Mesodermal cell (in vitro differentiated cells): ENCODE results near the gene VN1R2.
"Not testable (repeated sequence)": the region's sequence is repeated elsewhere in the genome, so short reads cannot be mapped to it uniquely, and the experiment has no call there.

ENCODE experiments used
- H3K27ac ChIP-seq: 2 replicates; pipeline ENCODE4 v1.7.0; 2013; ENCODE audit warnings: mild to moderate bottlenecking, low read depth, low read length, moderate library complexity; ENCODE audit not compliant: severe bottlenecking
- H3K36me3 ChIP-seq: 2 replicates; pipeline ENCODE4 v1.7.1; 2013; ENCODE audit warnings: mild to moderate bottlenecking, low read length, moderate library complexity; ENCODE audit not compliant: control insufficient read depth, insufficient read depth
- H3K4me1 ChIP-seq: one replicate; pipeline ENCODE4 v1.7.1; 2013; ENCODE audit warnings: mild to moderate bottlenecking, low read length; ENCODE audit not compliant: insufficient read depth, control insufficient read depth, poor library complexity, severe bottlenecking
- H3K4me3 ChIP-seq: 2 replicates; pipeline ENCODE4 v1.7.0; 2013; ENCODE audit warnings: low read length, control low read depth, mild to moderate bottlenecking; ENCODE audit not compliant: insufficient read depth, poor library complexity, severe bottlenecking; ENCODE audit errors: extremely low read depth
- H3K9me3 ChIP-seq: 2 replicates; pipeline ENCODE4 v1.7.1; 2013; ENCODE audit warnings: mild to moderate bottlenecking, low read length, moderate library complexity; ENCODE audit not compliant: control insufficient read depth
- WGBS, 2 experiments: methylation state at CpG; one replicate each; pipeline ENCODE4 v1.1.5; 2013; ENCODE audit warnings: missing lambda C conversion rate in 2 of 2; ENCODE audit not compliant: insufficient coverage in 2 of 2; 5-methylcytosine and 5-hydroxymethylcytosine counted together

Gene VN1R2

GRCh38 chr19:53272044-53272443 is 14.0 kb downstream of the VN1R2 start:
- no peaks in the 10 kb centered on the region for H3K36me3 ChIP-seq
- no peak overlapping the region for H3K27ac ChIP-seq
- H3K4me3 ChIP-seq: no peak overlapping the region
- peaks cover 15% of the 10 kb centered on the region for H3K9me3 ChIP-seq
- WGBS, 2 experiments: 73 to 80% methylated on average over 5 to 7 of the region's 9 CpGs
- no peaks in the 10 kb centered on the region for H3K4me1 ChIP-seq

- no CpG with 5 or more reads among the region's 2 CpGs for WGBS, 2 experiments
- H3K27ac ChIP-seq: no peak overlapping the region
- peaks cover 21% of the 10 kb centered on the region for H3K9me3 ChIP-seq
- H3K4me3 ChIP-seq: no peak overlapping the region
- no peaks in the 10 kb centered on the region for H3K4me1 ChIP-seq
- no peaks in the 10 kb centered on the region for H3K36me3 ChIP-seq
Measured at GRCh38 chr19:53275480-53275879, 17.4 kb downstream of the VN1R2 start.

- H3K27ac ChIP-seq: not testable (repeated sequence)
- no CpG with 5 or more reads among the region's 8 CpGs for WGBS, 2 experiments
Measured at GRCh38 chr19:53281947-53282346, 23.9 kb downstream of the VN1R2 start.

GRCh38 chr19:53285087-53285486 is 27.0 kb downstream of the VN1R2 start:
- Histone ChIP-seq H3K4me1 (no peaks in the 10 kb centered on the region), H3K27ac (no peak overlapping the region), H3K9me3 (peaks cover 5% of the 10 kb centered on the region), H3K4me3 (no peak overlapping the region), H3K36me3 (no peaks in the 10 kb centered on the region)
- WGBS, 2 experiments: 25% methylated on average over 1 to 2 of the region's 4 CpGs

More at GRCh38 chr19:53281947-53282346, 23.9 kb downstream of the VN1R2 start:
- H3K36me3 ChIP-seq, H3K4me3 ChIP-seq, H3K9me3 ChIP-seq, H3K4me1 ChIP-seq: not testable (repeated sequence)

GRCh38 chr19:53290758-53291549 is 32.9 kb downstream of the VN1R2 start:
- Histone ChIP-seq H3K36me3 (no peaks in the 10 kb centered on the region), H3K9me3 (peaks cover 47% of the 10 kb centered on the region), H3K4me3 (no peak overlapping the region), H3K27ac (no peak overlapping the region), H3K4me1 (no peaks in the 10 kb centered on the region)
- WGBS, 2 experiments: 91 to 94% methylated on average over 47 of the region's 47 CpGs

- H3K4me3 ChIP-seq: no peak overlapping the region
- H3K9me3 ChIP-seq: peaks cover 55% of the 10 kb centered on the region
- H3K4me1 ChIP-seq: no peaks in the 10 kb centered on the region
- WGBS, 2 experiments: 73 to 88% methylated on average over 4 to 5 of the region's 7 CpGs
- no peaks in the 10 kb centered on the region for H3K36me3 ChIP-seq
- peak overlapping the region; percentile 46 for H3K27ac ChIP-seq
Measured at GRCh38 chr19:53294786-53295441, 36.8 kb downstream of the VN1R2 start.

- not testable (repeated sequence) for H3K9me3 ChIP-seq, H3K4me1 ChIP-seq, H3K4me3 ChIP-seq, H3K27ac ChIP-seq, H3K36me3 ChIP-seq
- no CpG with 5 or more reads among the region's 8 CpGs for WGBS, 2 experiments
Measured at GRCh38 chr19:53301341-53301740, 43.2 kb downstream of the VN1R2 start.

GRCh38 chr19:53308339-53308811 is 50.3 kb downstream of the VN1R2 start:
- H3K36me3 ChIP-seq: no peaks in the 10 kb centered on the region
- H3K4me1 ChIP-seq: no peaks in the 10 kb centered on the region
- H3K27ac ChIP-seq: no peak overlapping the region
- no peak overlapping the region for H3K4me3 ChIP-seq
- peaks cover 20% of the 10 kb centered on the region for H3K9me3 ChIP-seq
- WGBS, 2 experiments: 40 to 42% methylated on average over 29 to 32 of the region's 32 CpGs
